HG03108 (cell line): Measurements from ENCODE around the gene CCDC124.

ENCODE experiments used
- ATAC-seq: cut with Tn5 transposase; IDR thresholded peaks from one replicate; pipeline ENCODE4 v1.9.1; 2021; ENCODE audit warnings: moderate library complexity; ENCODE audit not compliant: unreplicated experiment

The CCDC124 gene

GRCh38 chr19:17951990-17952976, 19.5 kb downstream of the CCDC124 start:
- ATAC-seq: no peak

GRCh38 chr19:17953316-17953801, 20.5 kb downstream of the CCDC124 start:
- no peak for ATAC-seq

DNA sequence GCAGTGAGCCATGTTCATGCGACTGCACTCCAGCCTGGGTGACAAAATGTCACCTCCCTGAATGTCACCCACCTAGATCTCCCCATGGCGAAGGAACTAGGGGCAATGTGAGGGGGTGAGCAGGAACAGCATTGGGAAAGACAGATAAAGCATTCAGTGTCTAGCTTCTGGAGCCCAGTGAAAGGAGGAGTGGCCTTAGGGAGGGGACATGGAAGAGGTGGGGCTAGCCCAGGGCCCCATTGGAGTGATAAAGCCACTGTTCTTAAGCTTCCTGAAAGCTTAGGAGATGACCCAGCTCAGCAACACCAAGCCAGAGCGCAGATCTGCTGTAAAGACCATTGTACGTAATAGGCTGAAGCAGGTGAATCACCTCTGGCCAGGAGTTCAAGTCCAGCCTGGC, 21.1 kb downstream of the CCDC124 start:
- no peak for ATAC-seq

- ATAC-seq: no peak
Measured at GRCh38 chr19:17954401-17954800, 21.6 kb downstream of the CCDC124 start.

DNA sequence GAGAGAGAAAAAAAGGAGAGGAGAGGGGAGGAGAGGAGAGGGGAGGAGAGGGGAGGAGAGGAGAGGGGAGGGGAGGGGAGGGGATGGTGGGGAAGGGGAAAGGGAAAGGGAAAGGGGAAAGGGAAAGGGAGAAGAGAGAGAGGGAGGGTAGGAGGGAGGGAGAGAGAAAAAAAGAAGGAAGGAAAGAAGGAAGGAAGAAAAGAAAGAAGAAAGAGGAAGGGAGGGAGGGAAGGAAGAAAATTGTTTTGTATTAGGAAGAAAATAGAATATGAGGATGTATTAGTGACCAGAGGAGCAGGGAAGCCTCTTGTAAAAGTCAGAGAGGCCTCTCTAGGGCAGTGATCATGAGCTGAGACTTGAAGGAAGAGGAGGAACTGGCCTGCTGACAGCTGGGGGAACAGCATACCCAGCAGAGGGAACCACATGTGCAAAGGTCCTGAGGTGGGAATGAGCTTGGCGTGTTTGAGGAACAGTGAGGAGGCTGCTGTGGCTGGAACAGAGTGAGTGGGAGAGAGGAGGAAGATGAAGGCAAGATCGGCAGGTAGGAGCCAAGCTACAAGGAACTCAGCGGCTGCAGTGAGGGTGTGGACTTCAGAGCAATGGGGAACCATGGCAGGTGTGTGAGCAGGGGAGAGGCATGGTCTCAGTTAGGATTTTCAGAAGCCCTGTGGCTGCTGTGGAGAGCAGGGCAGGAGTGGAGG, 24.5 kb downstream of the CCDC124 start:
- no peak for ATAC-seq

GRCh38 chr19:17957885-17958284, 25.1 kb downstream of the CCDC124 start:
- ATAC-seq: no peak

DNA sequence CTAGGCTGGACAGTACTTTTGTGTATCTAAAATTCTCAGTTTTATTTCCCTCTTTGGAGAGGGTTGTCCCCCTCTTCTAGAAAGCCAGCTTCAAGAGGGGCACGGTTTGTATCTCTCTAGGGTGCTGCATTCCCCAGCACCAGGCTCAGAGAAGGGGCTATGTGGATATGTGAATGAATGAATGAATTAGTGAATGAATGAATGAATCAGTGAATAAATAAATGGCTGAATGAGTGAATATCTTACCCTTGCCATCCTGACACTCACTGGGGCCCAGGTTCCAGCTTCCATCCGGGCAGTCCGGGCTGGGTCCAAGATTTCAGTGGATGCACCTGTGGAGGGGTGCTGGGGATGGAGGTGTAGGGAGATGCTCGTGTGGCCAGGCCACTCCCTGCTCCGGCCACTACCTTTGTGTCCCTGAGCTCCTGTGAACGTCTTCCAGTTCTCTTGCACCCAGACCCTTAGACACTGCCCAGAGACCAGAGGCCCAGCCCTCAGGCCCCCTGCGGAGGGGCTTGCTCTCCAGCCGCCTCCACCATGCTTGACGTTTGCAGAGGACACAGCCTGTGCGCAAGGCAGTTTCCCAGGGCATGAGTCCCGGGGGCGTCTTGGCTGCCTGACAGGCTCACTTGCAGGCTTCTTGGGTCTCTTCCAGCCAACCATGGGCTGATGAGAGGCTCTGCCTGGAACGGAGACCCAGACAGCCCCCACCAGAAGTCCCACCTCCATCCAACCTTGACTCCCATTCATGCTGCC, 31.3 kb downstream of the CCDC124 start:
- no peak for ATAC-seq

GRCh38 chr19:17965370-17966128, 32.7 kb downstream of the CCDC124 start:
- no peak for ATAC-seq

- ATAC-seq: no peak
Measured at GRCh38 chr19:17966129-17966483, 33.3 kb downstream of the CCDC124 start.

DNA sequence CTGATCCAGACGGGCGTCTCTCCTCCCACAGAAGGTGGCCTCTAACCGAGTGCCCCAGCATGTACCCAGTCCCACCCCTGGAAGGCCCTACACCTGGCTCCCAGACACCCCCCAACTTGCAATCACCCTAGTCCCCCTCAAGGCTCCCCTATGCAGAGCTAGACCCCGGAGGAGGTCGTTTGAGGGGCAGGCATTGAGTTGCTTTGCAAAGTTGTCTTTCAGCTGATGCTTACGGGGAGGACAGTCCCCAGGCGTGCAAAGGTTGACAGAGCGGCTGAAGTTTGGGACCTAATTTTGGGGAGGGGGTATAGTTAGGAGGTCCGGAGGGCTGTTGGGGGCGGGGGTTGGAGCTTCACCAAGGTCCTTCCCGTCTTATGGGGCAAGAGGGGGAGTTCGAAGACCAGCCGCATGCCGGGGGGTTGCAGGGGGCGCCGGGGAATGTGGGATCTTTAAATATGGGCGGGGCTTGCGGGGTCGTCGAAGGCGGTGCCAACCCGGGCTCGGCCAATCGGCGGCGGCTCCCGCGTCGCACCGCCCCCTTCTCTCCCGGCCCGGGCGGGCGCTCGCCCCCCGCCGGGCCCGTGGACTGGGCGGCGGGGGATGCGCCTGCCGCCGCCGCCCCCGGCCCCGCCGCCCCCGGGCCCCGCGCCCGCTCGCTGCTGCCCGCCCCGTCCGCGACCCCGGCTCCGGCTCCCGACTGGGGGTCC, 33.9 kb downstream of the CCDC124 start, which contains the start of gene KCNN1:
TSS of gene KCNN1 (plus strand) at position 558 of the 707 bp plus-strand sequence. CDS start 6,782 bp downstream, outside the sequence.
- ATAC-seq: no peak

DNA sequence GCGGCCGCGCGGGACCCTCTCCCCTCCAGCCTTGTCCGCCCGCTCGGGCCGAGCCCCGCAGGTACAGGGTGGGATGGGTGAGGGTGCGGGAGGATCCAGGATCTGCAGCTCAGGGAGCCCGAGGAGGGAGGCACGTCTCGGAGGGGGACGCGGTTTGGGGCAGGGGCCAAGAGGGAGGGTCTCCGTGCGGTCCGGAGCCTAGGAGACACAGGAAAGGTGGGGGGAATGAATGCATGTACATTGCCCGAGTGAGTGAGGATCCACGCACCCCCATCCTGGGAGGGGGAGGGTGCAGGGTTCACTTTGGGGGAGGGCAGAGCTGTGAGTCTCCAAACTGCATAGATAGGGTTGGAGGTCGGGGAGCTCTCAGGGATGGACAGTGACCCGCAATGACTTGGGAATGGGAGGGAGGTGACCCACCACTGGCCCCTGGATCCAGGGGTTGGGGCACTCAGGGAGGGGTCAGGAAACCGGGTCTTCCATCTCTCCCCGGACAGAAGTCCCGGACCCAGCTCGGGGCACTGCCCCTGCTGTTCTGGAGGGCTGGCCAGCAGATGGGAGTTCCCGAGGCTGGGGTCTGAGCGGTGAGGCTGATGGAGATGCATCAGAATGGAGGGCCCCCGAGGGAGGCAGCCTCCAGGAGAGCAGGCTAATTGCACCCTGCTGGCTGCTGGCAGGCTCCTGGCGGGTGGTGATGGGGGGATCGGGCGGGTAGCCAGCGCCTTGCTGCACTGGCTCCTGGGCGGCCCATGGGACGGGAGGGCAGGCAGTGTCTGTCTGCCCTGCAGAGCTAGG, 34.6 kb downstream of the CCDC124 start:
- no peak for ATAC-seq

DNA sequence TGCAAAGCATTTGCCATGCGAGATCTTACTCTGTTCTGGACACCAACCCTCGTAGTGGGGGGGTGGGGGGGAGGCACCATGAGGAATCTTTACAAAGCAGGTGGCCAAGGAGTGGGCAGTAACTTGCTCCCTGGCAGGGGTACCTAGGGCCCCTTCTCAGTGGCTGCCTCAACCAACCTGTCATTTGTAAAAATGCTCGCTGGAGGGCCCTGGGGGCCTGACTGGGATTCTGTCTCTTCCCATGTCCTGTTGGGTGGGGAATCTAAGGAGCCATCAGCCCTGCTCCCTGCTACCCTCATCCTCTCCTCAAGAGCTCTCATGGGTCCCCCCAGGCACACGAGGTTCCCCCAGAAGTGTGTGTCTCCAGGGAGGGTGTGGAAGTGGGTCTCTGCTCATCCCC, 35.5 kb downstream of the CCDC124 start:
- ATAC-seq: no peak

- no peak for ATAC-seq
Measured at GRCh38 chr19:17969096-17969792, 36.4 kb downstream of the CCDC124 start.

DNA sequence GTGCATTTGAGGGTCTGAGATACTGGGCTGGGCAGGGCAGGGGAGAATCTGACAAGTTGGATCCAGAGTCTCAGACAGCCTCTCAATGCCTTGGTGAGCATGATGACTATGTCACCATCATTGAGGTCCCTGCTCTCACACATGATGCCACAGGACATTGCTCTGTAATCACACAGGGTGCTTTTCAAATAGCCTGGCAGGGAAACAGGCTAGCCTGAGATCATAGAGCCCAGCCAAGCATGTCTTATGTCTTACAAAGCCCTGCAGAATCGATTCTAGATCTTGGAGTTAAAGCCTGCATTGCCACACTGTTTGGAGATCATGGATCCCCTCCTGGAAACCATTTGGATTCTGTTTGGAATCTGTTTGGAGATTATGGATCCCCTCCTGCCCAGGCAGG, 39.4 kb downstream of the CCDC124 start:
- ATAC-seq: no peak

GRCh38 chr19:17973759-17974158, 40.9 kb downstream of the CCDC124 start:
- ATAC-seq: no peak

GRCh38 chr19:17974551-17974950, 41.7 kb downstream of the CCDC124 start:
- ATAC-seq: no peak

DNA sequence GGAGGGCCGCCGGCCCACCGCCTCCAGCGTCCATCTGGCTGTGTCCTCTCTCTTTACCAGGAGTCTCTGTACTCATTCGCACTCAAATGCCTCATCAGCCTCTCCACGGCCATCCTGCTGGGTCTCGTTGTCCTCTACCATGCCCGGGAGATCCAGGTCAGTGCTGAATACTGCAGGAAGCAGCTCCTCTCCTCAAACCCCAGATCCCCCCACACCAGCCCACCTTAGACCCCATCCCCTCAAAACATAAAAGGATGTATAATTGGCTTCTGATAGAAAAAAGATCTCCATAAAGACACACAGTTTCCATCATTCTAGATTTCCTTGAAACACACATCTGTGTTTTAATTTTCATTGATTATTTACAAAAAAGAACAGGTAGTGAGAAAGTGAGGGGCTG, 42.2 kb downstream of the CCDC124 start:
- no peak for ATAC-seq

DNA sequence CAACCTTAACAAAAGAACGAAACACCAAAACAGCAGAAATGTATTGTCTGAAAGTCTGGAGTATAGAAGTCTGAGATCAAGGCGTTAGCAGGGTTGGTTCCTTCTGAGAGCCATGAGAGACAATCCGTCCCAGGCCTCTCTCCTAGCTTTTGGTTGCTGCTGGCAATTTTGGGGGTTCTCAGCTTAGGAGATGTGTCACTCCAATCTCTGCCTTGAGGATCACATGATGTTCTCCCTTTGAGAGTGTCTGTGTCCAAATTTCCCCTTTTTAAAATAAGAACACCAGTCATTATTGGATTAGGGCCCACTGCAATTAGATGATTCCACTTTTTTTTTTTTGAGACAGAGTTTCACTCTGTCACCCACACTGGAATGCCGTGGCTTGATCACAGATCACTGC, 44.2 kb downstream of the CCDC124 start:
- ATAC-seq: no peak
